ENCODE measurements around the gene OSBP2.

OSBP2 gene

DNA sequence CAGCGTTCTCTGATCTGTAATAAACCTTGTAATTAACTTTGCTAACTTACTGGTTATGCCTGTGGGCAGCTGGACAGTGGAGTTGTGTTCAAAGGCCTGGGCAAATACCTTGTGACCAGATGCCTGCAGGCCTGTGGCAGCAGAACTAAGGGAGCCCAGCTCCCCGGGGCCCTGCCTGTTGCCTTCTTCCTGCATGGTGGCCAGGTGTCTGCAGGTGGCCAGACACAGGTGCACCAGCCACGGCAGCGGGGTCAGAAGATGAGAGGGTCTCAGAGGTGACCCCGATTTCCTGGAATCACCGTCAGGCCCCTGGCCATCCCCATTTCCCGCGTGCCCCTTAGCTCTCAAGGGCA is 127.2 kb downstream of the OSBP2 start:
- no peak for DNase-seq

DNA sequence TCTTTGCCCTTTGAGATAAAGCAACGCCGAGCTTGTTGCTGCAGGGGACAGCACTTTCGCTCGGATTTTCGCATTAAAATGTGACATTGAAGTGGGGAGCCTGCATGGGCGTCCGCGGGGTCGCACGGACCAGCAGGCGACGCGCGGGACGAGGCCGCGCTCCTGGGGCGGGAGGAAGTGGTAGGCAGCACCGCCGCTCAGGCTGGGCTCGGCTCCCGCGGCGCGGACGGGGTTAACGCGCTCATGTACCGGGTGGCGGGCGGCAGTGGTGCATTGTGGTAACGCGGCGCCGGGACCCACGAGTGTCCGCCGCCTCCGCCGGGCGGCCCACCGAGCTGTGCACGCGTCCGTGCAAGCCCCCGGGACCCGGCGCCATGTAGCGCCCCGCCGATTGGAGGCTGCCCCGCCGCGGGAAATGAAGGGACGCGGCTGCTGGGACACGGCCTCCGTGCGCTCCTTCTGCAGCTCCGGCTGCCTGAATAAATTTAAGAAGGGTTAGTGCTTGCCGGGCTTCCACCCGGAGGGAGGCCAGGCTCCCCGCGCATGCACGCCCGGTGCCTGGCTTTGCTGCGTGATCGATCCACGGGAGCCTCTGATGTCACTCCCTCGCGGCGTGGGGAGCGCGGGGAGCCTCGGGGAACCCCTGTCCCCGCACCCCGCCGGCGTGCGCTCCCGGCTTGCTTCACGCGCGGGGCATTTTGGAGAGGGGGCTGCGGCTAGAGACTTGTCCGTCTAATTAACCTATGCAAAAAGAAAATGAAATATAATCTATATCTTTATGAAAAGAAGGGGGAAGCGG is 127.7 kb downstream of the OSBP2 start:
- DNase-seq, result no peak

DNA sequence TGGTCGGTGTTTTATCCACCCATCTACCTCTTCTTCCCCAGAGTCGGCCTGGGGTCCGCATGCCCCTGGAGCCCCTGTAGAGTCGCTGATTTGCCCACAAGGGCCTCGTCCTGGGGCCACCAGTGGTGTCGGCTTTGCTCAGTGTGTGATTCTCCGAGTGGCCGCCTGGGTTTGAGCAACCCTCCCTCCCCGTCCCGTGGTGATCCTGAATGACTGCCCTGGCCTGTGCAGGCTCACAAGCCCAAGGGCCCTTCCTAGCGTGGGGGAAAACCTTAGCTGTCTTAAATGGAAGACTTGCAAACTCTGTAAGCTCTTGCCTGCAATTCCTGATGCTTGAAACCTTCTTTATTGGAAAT is 128.3 kb downstream of the OSBP2 start:
- DNase-seq, result no peak

DNA sequence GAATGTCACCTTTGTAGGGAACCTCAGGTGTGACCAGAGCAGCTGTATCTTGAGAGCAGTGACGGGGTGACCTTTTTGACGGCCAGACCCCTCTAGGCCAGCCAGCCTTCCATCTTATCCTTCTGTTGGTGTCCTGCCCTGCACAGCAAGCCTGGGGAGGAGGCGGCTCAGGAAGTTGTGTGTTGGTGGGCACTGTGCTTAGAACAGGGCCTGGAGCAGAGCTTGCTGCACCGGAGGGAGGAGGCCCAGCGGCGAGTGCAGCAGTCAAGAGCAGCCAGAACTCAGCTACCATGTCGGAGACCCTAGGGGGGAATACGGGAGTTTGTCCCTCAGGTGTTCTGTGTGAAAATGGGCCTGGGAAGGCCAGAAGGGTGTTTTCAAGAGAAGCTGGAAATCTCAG is 129.4 kb downstream of the OSBP2 start:
- no peak for DNase-seq

DNA sequence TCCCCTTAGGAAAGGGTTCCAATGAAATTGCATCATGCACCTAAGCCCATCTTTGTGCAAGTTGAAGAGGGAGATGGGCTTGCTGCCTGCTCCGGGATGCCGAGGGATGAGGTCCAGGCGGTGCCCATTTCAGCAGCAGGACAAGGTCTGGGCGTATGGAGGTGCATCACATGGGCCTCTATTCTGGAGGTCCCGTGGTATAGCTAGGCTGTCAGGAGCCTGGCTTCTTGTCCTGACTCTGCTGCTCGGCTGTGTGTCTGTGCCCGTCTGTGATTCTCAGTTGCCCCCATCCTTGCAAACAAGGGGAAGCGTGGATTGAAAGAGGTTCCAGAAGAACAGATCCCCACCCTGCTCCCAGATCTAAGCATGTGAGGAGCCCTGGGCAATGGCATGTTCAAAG is 130.0 kb downstream of the OSBP2 start:
- DNase-seq, result no peak

DNA sequence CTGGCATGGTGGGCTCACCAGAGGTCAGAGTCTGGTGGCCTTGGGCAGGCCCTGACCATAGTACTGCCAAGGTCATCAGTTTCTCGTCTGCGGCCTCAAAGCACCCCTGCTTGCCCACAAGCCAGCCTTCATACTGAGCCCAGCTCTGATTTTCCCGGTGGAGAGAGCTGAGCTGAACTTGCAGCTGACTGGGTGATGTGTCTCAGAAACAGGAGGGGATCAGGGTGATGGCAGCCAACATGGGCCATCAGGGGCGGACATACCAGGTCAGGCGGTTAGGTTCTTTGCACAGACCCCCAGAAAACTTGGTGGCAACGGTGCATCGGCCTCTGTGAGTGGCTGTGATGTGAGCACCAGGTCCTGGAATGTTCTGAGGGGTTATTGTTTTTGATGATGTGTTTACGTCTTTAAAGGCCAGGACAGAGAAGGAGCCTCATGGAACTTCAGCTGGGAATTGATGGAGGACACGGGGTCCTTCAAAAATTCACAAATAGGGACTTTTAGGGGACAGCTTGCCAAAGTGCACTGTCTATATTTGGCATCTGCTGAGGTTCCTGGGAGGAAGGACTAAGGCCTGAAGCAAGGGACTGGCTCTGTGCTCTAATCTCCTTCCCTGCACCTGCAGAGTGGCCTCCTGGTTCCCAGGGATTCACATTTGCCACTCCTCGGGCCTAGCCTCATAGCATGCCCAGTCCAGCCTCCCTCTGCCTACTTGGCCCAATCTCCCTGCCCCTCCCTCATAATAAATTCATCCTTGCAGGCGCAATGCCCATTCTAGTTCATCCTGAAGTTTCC is 131.2 kb downstream of the OSBP2 start:
- DNase-seq, result no peak

DNA sequence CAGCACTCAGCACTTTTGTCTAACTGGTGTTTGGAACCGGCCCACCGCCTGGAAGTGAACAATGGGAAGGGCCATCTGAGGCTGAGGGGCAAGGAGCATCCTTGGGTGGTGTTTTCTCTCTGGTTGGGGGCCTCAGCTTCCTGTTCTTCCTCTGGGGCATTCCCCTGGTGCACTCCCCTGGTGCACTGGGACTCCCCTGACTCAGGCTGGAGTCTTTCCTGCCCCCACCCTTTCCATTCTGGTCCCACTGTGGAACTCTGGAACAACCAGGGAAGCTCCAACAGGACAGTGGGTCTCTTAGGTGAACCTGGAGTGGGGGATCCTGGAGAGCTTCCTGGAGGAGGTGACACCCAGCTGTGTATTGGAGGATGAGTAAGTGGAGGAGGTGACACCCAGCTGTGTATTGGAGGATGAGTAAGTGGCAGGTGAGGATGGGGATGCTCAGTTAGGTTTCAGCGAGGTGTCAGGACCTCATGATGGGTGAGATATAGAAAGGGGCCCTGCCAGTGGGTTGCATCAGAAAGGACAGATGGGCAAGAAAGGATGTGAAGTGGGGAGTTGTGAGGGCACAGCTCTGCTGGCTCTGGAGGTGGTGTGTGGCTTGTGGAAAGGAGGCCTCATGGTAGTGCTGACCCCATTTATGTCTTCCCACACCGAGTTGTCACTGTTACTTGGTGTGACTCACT is 132.1 kb downstream of the OSBP2 start:
- no peak for DNase-seq

DNA sequence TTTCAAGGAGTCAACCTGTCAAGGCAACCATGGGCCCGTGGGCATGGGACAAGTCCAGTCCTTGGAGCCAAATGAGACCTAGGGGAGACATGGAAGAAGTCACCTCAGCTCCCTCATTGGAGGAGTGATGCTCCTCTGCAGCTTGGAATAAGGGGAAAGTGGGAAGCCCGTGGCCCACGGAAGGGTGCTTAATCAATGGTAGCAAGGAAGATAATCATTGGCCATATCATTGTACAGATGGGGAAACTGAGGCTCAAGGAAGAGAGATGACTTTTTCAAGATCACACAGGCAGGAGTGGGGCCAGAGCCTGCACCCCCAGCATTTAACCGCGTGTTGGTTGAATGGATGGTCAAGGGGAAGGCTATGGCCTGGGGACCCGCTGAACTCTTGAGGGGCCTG is 133.0 kb downstream of the OSBP2 start:
- DNase-seq, result no peak

DNA sequence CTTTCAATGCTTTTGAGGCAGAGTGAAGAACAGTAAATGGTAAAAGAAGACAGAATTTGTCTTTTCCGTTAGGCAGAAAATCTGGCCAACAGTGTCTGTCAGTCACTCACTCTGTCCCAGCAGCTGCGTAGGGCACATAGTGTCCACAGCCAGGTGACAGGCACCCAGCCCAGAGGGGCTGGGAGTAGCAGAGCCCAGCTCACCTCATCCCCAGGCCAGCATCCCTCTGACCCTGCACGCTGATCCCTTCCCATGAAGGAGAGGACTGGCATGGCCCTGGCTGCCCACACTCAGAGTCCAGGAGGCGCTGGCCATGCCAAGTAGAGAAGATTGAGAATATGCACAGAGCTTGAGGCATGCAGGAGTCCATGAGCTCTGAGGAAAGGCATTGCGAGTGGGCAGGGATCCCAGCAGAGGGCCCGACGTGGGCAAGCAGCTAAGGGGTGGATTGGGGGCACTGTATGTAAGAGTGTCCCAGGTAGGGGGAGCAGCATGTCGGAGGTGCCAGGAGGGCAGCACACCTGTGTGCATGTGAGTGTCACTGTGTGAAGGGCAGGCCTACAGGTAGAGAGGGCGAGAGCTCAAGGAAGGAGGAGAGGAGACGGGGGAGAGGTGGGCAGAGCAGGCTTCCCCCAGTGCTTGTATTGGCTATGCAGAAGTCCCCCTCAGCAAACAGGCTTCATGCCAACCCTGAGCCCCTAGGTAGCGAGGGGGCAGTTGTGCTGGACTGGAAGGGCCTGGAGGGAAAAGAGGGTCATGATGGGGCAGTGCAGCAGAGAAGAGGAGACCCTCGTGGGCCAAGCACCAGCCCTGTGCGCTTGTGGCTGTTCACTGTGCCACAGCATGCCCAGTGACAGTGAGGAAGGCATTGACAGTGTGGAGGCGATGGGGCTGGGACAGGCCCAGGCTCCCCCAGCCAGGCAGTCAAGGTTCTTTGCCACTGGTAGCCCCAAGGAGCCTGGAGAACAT is 133.8 kb downstream of the OSBP2 start:
- DNase-seq, result no peak

DNA sequence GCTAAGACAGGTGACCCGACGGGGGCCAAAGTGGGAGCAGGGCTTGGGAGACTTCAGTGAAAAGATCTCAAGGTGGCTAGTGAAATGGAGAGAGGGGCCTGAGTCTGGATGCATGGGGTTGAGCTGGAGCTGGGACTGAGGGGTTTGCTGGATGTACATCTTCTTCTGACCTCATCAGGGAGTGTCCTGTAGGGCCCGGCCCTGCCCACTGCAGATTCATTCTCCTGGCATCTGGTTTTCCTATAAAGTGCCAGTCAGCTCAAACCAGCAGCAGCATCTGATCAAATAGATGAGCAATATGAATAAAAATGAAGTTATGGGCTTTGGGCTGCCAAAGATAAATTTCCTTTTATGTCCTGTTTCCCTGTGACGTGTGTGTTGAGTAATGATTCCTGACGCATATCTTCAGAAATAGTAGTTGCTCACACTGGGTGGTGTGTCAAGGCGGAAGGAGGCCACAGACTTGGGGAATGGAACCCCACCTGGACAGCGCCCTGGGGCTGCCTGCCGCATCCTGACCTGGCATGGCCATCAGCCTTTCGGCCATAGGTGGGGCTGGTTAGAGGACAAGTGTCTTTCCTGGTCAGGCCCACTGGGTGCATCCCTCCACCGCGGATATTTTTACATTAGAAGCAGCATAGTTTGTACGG is 135.4 kb downstream of the OSBP2 start:
- DNase-seq, result no peak

DNA sequence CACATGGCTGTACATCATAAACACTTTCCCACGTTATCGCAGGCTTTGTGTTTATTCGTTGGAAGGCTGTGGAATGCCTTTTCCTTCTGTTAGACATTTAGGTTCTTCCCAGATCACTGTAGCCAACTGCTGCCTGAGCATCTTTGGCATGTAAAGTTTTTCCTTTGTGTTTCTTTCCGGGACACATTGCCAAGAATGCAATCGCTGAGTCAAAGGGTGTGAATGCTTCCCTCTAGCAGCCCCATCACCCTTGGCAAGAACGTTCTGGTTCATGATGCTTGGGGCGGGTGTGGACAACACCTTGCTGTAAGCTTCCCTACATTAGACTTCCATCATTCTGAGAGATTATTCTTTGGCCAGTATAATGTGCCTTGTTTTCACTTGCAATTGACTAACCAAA is 136.2 kb downstream of the OSBP2 start:
- no peak for DNase-seq

DNA sequence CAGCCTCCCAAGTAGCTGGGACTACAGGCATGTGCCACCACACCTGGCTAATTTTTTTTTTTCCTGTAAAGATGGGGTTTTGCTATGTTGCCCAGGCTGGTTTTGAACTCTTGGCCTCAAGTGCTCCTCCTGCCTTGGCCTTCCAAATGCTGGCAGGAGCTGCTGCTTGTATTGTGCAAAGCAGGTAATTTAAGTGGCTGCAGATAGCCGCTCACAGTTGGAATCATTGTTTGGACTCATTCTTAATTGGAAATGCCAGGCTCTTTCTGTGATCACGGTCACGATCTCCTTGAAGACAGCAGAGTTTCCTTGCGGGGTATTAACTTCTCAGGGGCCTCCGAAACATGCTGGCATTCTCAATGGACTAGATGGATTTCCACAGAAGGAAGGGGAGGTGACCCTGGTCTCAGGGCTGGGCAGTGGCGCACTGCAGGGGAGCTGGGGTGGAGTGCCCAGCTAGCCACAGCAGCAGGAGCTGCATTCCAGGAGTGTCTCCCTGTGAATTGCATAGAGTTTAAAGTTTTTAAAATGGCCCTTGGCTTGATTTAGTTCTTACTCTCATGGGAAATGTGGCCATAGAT is 137.8 kb downstream of the OSBP2 start:
- DNase-seq, result no peak

DNA sequence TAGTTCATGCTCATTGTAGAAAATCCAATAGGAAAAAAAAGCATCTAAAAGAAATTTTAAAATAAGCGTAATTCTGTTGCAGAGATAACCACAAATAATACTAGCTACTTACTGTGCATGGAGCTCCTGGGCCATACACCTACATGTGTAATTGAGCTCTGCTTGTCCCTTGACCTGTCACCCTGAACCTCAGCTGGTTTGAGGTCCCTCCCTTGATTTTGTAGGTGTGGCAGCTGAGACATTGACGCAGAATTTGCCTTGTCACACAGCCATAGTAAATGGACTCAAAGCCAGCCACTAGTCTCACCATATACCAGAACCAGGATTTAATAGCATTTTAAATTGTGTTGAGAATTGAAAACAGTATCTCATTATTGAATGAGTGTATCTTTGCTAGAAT is 138.6 kb downstream of the OSBP2 start:
- no peak for DNase-seq

DNA sequence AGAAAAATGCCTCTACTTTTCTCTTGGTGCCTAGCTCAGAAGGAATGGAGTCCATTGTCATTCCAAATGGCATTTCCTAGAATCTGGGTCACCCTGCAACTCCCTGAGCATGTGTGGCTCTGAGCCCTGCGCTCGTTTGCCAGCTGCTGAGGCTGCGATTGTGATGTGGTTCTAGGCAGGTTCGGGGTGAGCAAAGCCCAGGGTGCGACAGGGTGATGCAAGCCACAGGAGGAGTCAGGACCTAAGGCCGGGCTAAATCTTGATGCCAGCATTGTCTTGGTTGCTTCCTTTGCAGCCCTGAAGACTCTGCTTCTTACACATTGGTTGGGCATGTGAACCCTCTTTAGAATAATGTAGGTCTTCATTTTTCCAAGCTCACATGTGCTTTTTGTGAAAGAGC is 142.9 kb downstream of the OSBP2 start:
- no peak for DNase-seq

DNA sequence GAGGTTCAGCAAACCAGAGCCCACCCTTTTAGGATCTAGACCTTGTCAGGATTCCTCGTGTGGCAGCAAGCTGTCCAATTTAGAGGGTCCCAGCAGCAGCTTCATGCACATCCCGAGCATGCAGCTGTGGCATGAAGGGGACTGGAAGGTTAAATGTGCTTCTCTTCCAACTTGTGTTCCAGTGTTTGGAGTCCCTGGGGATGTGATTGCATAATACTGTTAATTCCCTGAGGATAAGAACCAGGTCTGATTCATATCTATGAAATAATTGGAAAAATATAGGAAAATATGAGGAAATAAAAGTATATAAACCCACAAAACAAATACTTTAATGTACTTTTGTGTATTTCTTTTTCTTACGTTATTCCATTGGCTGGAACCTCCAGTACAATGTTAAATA is 143.4 kb downstream of the OSBP2 start:
- DNase-seq, result no peak

DNA sequence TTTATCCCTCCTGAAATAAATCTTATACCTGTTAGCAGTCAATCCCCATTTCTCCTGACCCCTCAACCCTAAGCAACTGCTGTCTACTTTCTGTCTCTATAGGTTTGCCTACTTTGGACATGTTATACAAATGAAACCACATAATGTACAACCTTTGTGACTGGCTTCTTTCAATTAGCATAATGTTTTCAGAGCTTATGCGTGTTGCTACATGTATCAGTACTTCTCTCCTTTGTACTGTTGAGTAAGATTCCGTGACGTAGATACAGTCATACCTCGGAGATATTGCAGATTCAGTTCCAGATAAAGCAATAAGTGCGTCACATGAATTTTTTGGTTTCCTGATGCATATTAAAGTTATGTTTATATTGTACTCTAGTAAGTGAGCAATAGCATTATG is 146.6 kb downstream of the OSBP2 start:
- DNase-seq, result no peak

DNA sequence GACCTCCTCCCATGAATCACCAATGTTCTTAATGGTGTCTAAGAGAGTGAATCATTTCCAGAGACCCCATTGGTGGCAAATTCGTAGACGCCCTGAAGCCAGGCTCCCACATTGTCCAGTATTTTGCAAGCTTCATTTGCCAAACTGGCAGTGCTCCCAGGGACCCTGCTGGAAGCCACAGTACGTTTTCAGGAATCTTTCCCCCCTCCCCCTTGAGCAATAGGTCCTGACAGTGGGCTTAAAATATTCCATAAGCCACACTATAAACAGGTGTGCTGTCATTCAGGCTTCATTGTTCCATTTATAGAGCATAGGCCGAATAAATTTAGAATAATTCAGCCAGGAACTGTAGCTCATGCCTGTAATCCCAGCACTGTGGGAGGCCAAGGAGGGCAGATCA is 148.6 kb downstream of the OSBP2 start:
- no peak for DNase-seq

DNA sequence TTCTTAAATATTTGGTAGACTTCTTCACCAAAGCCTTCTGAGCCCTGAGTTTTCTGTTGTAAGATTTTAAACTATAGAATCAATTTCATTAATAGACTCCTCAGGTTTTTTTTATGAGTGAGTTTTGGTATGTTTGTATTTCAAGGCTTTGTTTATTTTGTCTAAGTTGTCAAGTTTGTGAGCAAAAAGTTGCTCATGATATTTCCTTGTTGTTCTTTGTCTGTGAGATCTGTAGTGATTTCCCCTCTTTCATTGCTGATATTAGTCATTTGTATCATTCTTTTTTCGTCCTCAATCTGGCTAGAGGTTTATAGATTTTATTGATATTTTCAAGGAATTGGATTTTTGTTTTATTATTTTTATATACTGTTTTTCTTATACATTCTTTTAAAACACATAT is 152.9 kb downstream of the OSBP2 start:
- DNase-seq, result no peak

DNA sequence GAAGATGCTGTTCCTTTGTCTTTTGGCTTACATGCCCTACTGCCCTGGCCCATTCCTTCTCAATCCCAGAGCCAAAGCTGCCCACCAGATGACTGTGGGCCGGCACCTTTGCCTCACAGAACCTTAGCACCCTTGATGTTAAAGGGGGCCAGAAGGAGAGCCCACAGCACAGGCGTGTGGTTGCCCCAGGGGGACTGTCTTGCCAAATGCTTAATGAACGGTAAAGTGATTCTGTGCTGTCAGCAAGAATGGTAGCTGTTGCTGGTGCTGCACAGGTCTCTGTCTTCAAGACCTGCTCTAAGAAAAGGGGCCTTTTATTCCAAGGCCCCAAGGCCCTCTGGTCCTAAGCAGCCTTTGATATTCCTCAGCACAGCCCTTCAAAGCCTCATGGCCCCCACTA is 160.6 kb downstream of the OSBP2 start:
- no peak for DNase-seq

DNA sequence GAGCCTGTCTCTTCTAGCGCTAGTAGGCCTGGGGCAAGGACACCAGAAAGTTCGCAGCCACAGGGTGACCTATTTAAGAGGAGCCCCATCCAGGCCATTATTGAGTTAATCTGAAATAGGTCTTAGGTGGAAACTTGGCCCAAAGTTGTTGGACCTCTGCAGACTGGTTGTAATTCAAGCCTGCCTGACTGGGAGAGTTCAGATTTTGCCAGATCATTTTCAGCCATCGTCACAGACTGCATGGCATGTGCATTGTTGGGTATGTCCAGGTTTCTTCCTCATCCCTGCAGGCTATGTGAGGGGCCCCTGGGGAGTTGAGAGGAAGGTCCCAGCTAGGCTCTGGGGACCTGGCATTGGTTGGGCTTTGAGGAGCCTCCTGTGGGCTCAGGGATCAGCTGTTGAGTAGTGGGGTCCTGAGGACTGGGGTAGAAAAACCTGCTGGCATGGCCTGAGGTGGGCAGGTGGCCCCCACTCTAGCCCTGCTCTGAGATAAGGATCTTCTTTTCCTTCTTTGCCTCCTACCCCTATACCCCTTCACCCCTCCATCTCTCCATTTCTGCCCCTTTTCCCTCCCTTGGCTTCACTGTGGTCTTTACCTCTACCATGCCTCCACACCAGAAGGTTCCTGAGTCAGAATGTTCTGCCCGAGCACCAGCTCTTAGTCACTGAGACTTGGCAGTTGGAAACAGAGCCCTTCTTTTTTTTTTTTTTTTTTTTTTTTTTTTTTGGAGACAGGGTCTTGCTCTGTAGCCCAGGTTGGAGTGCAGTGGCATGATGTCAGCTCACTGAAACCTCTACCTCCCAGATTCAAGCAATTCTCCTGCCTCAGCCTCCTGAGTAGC is 161.2 kb downstream of the OSBP2 start:
- no peak for DNase-seq

All from NCI-H2081 (cell line).